HFFc6 (cell line): ENCODE data around the gene OR6C70. TPM values are rescaled to one million over a fixed set of nuclear protein-coding genes. Genes with fewer than 3 reads are reported as not detected.

Experiments used
- DNase-seq: peaks from one replicate; pipeline ENCODE4 v3.0.0-alpha.2; 2018
- H3K27ac Mint-ChIP-seq: 2 replicates; pipeline ENCODE4 v1.8.0; 2020; ENCODE audit warnings: mild to moderate bottlenecking, mixed read lengths
- H3K27me3 Mint-ChIP-seq: 2 replicates; pipeline ENCODE4 v1.8.0; 2021; ENCODE audit warnings: mild to moderate bottlenecking, moderate library complexity, mixed read lengths; ENCODE audit not compliant: insufficient read depth
- H3K36me3 Mint-ChIP-seq: 2 replicates; pipeline ENCODE4 v1.8.0; 2021; ENCODE audit warnings: low read depth, mixed read lengths
- H3K4me1 Mint-ChIP-seq: 2 replicates; pipeline ENCODE4 v1.8.0; 2020; ENCODE audit warnings: low read depth, mixed read lengths
- H3K4me3 Mint-ChIP-seq: 2 replicates; pipeline ENCODE4 v1.8.0; 2020; ENCODE audit warnings: mild to moderate bottlenecking, moderate library complexity, mixed read lengths
- H3K9me3 Mint-ChIP-seq: 2 replicates; pipeline ENCODE4 v1.8.0; 2020; ENCODE audit warnings: mild to moderate bottlenecking, mixed read lengths
- long read RNA-seq: library from polyadenylated mRNA; unstranded; transcript quantifications from one replicate; pipeline ENCODE4 v2.0.0, GENCODE V29; 2019
- total RNA-seq, 6 experiments: library from RNA; stranded (reverse); fragmentation: NEBNext Ultra II Directional; extraction: Animal tissue kit (Norgen Biotek cat#: 25700); gene quantifications; 2 replicates in 1 of 6; 3 replicates in 5 of 6; pipeline ENCODE4 v1.2.3, GENCODE V29; 2021
- TF ChIP-seq, protein P1 (sequence below): fragments of 200-600 bp; sonication (generic); IDR thresholded peaks from 2 replicates; pipeline ENCODE4 v1.5.0; 2021; ENCODE audit warnings: antibody characterized with exemption, mild to moderate bottlenecking

Gene OR6C70
- not detected for total RNA-seq
- long read RNA-seq = 0 reads

DNA sequence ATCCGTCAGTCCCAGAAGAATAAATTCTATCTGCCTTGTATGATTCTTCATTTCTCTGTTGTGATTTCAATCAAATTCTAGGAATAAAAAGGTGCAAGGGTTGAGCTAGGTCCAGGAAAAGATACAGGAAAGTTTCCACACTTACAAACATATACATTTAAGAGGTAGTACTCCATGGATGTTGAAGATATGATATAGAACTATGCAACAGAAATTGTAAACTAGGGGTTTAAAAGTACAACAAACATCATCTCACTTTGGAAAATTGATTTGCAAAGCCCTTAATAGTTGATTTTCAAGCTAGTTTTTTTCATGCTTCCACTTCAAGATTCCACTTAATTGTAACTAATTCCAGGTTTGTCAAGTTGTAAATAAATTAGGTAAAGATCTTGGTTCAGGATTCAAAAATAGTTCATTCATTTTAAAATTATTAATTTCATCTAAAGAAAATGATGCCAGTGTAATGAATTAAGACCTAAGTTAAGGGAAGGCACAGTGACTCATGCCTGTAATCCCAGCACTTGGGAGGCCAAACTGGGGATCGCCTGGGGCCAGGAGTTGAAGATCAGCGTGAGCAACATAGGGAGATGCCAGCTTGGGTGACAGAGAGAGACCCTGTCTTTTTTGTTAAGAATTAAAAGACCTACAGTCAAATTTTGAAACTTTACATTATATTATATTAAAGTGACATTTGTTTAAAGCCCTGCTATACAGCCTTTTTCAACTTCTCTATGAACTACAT lies at the start of gene OR6C70:
TSS of gene OR6C70 (minus strand) at position 51 of the 742 bp plus-strand sequence. CDS start at position 51, 0 bp downstream.
- no peak within 1 kb of the TSS for H3K4me3 Mint-ChIP-seq
- H3K36me3 Mint-ChIP-seq = no peaks in the 10 kb centered on the region
- TF ChIP-seq, protein P1, sequence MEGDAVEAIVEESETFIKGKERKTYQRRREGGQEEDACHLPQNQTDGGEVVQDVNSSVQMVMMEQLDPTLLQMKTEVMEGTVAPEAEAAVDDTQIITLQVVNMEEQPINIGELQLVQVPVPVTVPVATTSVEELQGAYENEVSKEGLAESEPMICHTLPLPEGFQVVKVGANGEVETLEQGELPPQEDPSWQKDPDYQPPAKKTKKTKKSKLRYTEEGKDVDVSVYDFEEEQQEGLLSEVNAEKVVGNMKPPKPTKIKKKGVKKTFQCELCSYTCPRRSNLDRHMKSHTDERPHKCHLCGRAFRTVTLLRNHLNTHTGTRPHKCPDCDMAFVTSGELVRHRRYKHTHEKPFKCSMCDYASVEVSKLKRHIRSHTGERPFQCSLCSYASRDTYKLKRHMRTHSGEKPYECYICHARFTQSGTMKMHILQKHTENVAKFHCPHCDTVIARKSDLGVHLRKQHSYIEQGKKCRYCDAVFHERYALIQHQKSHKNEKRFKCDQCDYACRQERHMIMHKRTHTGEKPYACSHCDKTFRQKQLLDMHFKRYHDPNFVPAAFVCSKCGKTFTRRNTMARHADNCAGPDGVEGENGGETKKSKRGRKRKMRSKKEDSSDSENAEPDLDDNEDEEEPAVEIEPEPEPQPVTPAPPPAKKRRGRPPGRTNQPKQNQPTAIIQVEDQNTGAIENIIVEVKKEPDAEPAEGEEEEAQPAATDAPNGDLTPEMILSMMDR = no peak
- H3K9me3 Mint-ChIP-seq = peaks cover 5% of the 10 kb centered on the region; the same call in 1 of the 2 replicates
- no peaks in the 10 kb centered on the region for H3K27me3 Mint-ChIP-seq
- H3K27ac Mint-ChIP-seq = no peak within 1 kb of the TSS
- H3K4me1 Mint-ChIP-seq = no peaks in the 10 kb centered on the region
- DNase-seq = no peak

DNA sequence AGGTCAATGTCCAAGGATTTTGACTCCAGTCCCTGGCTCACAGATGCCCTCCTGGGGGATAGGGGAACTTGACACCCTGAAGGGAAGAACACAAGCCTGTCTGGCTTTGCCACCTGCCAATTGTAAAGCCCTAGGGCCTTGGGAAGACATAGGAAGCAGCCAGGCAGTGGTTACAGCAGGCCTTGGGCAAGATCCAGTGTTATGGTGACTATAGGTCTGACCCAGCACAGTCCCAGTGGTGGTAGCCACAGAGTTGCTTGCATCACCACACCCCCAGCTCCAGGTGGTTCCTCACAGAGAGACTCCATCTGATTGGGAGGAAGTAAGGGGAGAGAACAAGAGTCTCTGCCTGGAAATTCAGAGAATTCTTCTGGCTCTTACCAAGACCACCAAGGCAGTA lies 46.5 kb upstream of the OR6C70 start:
- H3K36me3 Mint-ChIP-seq = no peaks in the 10 kb centered on the region
- peaks cover 50% of the 10 kb centered on the region for H3K9me3 Mint-ChIP-seq
- TF ChIP-seq, protein P1 = no peak
- H3K4me3 Mint-ChIP-seq = no peak overlapping the region
- DNase-seq = no peak
- H3K27me3 Mint-ChIP-seq = no peaks in the 10 kb centered on the region
- no peaks in the 10 kb centered on the region for H3K4me1 Mint-ChIP-seq
- H3K27ac Mint-ChIP-seq = no peak overlapping the region

DNA sequence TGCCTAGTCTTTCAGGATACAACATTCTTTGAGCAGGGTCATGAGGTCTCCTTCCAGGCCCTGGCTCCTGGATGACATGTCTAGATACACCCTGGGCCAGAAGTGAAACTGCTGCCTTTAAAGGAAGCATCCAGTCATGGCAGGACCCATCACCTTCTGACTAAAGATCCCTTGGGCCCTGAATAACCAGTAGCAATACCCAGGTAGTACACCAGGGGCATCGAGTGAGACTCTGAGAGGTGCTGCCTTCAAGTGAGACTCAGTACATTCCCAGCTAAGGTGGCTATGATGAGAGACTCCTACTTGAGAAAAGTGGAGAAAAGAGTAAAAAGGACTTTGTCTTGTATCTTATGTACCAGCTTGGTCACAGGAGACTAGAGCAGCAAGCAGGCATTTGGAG lies 45.8 kb upstream of the OR6C70 start:
- H3K4me1 Mint-ChIP-seq = no peaks in the 10 kb centered on the region
- TF ChIP-seq, protein P1 = no peak
- no peak overlapping the region for H3K27ac Mint-ChIP-seq
- peaks cover 54% of the 10 kb centered on the region for H3K9me3 Mint-ChIP-seq
- DNase-seq = no peak
- no peaks in the 10 kb centered on the region for H3K36me3 Mint-ChIP-seq
- H3K27me3 Mint-ChIP-seq = no peaks in the 10 kb centered on the region
- no peak overlapping the region for H3K4me3 Mint-ChIP-seq

DNA sequence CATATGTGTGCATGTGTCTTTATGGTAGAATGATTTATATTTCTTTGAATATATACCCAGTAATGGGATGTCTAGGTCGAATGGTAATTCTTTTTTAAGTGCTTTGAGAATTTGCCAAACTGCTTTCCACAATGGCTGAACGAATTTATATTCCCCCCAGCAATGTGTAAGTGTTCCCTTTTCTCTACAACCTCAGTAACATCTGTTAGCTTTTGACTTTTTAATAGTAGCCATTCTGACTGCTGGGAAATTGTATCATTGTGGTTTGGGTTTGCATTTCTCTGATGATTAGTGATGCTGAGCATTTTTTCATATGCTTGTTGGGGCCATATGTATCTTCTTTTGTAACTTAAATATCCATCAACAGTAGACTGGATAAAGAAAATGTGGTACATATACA lies 31.7 kb upstream of the OR6C70 start:
- TF ChIP-seq, protein P1 = no peak

DNA sequence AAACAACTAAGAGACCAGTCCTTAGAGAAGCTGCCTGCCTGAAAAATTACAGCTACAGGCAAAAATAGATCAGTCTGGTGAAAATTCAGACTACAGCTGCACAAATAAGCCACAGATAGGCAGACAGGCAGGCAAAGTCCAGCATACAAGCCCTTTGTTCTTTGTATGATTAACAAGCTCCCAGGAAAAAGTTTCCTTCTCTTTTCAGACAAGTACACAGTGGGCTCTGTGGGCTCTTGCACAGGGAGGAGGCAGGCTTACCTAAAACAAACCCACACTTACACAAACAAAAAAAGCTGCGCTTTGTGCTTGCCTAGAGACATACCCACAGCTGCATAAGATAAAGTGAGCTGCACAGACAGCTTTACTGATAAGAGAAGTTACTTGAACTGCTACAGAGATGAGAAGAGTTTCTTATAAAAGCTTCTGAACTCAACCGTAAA lies 29.9 kb upstream of the OR6C70 start:
- no peak overlapping the region for H3K27ac Mint-ChIP-seq
- peaks cover 10% of the 10 kb centered on the region for H3K9me3 Mint-ChIP-seq
- no peaks in the 10 kb centered on the region for H3K4me1 Mint-ChIP-seq
- H3K4me3 Mint-ChIP-seq = no peak overlapping the region
- no peaks in the 10 kb centered on the region for H3K27me3 Mint-ChIP-seq
- DNase-seq = no peak
- TF ChIP-seq, protein P1 = no peak
- H3K36me3 Mint-ChIP-seq = no peaks in the 10 kb centered on the region

More for the DNA sequence above, 31.7 kb upstream of the OR6C70 start:
- peaks cover 4% of the 10 kb centered on the region for H3K9me3 Mint-ChIP-seq
- no peaks in the 10 kb centered on the region for H3K27me3 Mint-ChIP-seq
- no peak overlapping the region for H3K27ac Mint-ChIP-seq
- no peak overlapping the region for H3K4me3 Mint-ChIP-seq
- H3K36me3 Mint-ChIP-seq = no peaks in the 10 kb centered on the region
- DNase-seq = no peak
- no peaks in the 10 kb centered on the region for H3K4me1 Mint-ChIP-seq
